H9 (cell line): ENCODE measurements around the gene PHLDB1. TPM values are rescaled to one million over a fixed set of nuclear protein-coding genes. Genes with fewer than 3 reads are reported as not detected.

Source experiments
- DNase-seq: peaks from one replicate; pipeline ENCODE4 v3.0.0-alpha.2; 2017
- H2AFZ ChIP-seq: one replicate; pipeline ENCODE4 v1.6.1; 2013; ENCODE audit warnings: mild to moderate bottlenecking, low read length, control low read depth, moderate library complexity
- H2AK5ac ChIP-seq: 2 replicates; pipeline ENCODE4 v1.6.1; 2013; ENCODE audit warnings: low read length, control low read depth, mixed read lengths; ENCODE audit not compliant: insufficient read length
- H2BK120ac ChIP-seq: one replicate; pipeline ENCODE4 v1.6.1; 2013; ENCODE audit warnings: low read depth, mild to moderate bottlenecking, low read length, control low read depth, inconsistent platforms; ENCODE audit not compliant: poor library complexity, severe bottlenecking
- H2BK12ac ChIP-seq: 2 replicates; pipeline ENCODE4 v1.6.1; 2013; ENCODE audit warnings: low read length, control low read depth, mixed read lengths, low read depth; ENCODE audit not compliant: insufficient read length
- H2BK15ac ChIP-seq: 2 replicates; pipeline ENCODE4 v1.6.1; 2013; ENCODE audit warnings: low read depth, low read length, control low read depth
- H2BK20ac ChIP-seq: one replicate; pipeline ENCODE4 v1.6.1; 2013; ENCODE audit warnings: low read depth, mild to moderate bottlenecking, low read length, control low read depth, inconsistent platforms; ENCODE audit not compliant: poor library complexity, severe bottlenecking
- H2BK5ac ChIP-seq: 2 replicates; pipeline ENCODE4 v1.6.1; 2013; ENCODE audit warnings: low read length, control low read depth, mixed read lengths; ENCODE audit not compliant: insufficient read length
- H3K14ac ChIP-seq: 2 replicates; pipeline ENCODE4 v1.6.1; 2013; ENCODE audit warnings: low read length, control low read depth; ENCODE audit not compliant: insufficient read depth
- H3K18ac ChIP-seq: 2 replicates; pipeline ENCODE4 v1.6.1; 2013; ENCODE audit warnings: low read depth, mild to moderate bottlenecking, mixed read lengths, low read length, control low read depth; ENCODE audit not compliant: insufficient read length
- H3K23ac ChIP-seq: 2 replicates; pipeline ENCODE4 v1.6.1; 2013; ENCODE audit warnings: low read length, control low read depth, mixed read lengths, low read depth; ENCODE audit not compliant: insufficient read length
- H3K23me2 ChIP-seq: 2 replicates; pipeline ENCODE4 v1.6.1; 2013; ENCODE audit warnings: low read depth, mild to moderate bottlenecking, mixed read lengths, low read length, control low read depth; ENCODE audit not compliant: insufficient read length, poor library complexity, severe bottlenecking
- H3K27ac ChIP-seq: 2 replicates; pipeline ENCODE4 v1.5.1; 2013; ENCODE audit warnings: low read length, control low read depth, mixed read lengths, low read depth; ENCODE audit not compliant: insufficient read length
- H3K27me3 ChIP-seq: 2 replicates; pipeline ENCODE4 v1.6.1; 2013; ENCODE audit warnings: low read length, control low read depth, inconsistent platforms; ENCODE audit not compliant: insufficient read depth
- H3K4ac ChIP-seq: 2 replicates; pipeline ENCODE4 v1.6.1; 2013; ENCODE audit warnings: low read depth, mild to moderate bottlenecking, control low read depth, inconsistent platforms, low read length, moderate library complexity
- H3K4me1 ChIP-seq: 2 replicates; pipeline ENCODE4 v1.6.1; 2013; ENCODE audit warnings: low read length, control low read depth, inconsistent platforms; ENCODE audit not compliant: insufficient read depth
- H3K4me2 ChIP-seq: 2 replicates; pipeline ENCODE4 v1.6.1; 2013; ENCODE audit warnings: low read length, control low read depth, mixed read lengths; ENCODE audit not compliant: insufficient read length, insufficient read depth
- H3K56ac ChIP-seq: 2 replicates; pipeline ENCODE4 v1.6.1; 2013; ENCODE audit warnings: low read depth, mild to moderate bottlenecking, mixed read lengths, low read length, control low read depth; ENCODE audit not compliant: insufficient read length
- H3K79me1 ChIP-seq: 2 replicates; pipeline ENCODE4 v1.6.1; 2013; ENCODE audit warnings: low read depth, mild to moderate bottlenecking, moderate library complexity, low read length, control low read depth, inconsistent platforms; ENCODE audit not compliant: insufficient read depth, poor library complexity, severe bottlenecking
- H3K79me2 ChIP-seq: 2 replicates; pipeline ENCODE4 v1.6.1; 2013; ENCODE audit warnings: low read length, control low read depth, inconsistent platforms; ENCODE audit not compliant: insufficient read depth
- H3K9ac ChIP-seq: 2 replicates; pipeline ENCODE4 v1.6.1; 2013; ENCODE audit warnings: low read length, control low read depth, mixed read lengths; ENCODE audit not compliant: insufficient read length; ENCODE audit errors: extremely low read depth
- H3K9me3 ChIP-seq: one replicate; pipeline ENCODE4 v1.6.1; 2013; ENCODE audit warnings: low read depth, low read length, inconsistent platforms; ENCODE audit not compliant: control insufficient read depth
- H3T11ph ChIP-seq: one replicate; pipeline ENCODE4 v1.6.1; 2013; ENCODE audit warnings: mild to moderate bottlenecking, low read length, control low read depth, inconsistent platforms
- H4K20me1 ChIP-seq: one replicate; pipeline ENCODE4 v1.6.1; 2013; ENCODE audit not compliant: control insufficient read depth, insufficient read length, insufficient read depth
- H4K5ac ChIP-seq: 2 replicates; pipeline ENCODE4 v1.6.1; 2013; ENCODE audit warnings: low read depth, mild to moderate bottlenecking, mixed read lengths, low read length, control low read depth; ENCODE audit not compliant: insufficient read length
- H4K8ac ChIP-seq: replicated peaks from 2 replicates; pipeline ENCODE4 v1.6.1; 2013; ENCODE audit warnings: low read length, control low read depth, mixed read lengths, low read depth; ENCODE audit not compliant: insufficient read length
- H4K91ac ChIP-seq: 2 replicates; pipeline ENCODE4 v1.6.1; 2013; ENCODE audit warnings: low read depth, mild to moderate bottlenecking, moderate library complexity, mixed read lengths, low read length, control low read depth; ENCODE audit not compliant: insufficient read length
- H3K27ac Mint-ChIP-seq, 3 experiments: 2 replicates in 2 of 3; 3 replicates in 1 of 3; pipeline ENCODE4 v1.8.0; 2020 to 2021; ENCODE audit warnings: mixed read lengths in 3 of 3, mild to moderate bottlenecking in 1 of 3, moderate library complexity in 1 of 3
- H3K27me3 Mint-ChIP-seq: 2 replicates; pipeline ENCODE4 v1.8.0; 2021; ENCODE audit warnings: low read depth, mild to moderate bottlenecking, moderate library complexity, mixed read lengths
- H3K36me3 Mint-ChIP-seq, 3 experiments: 2 replicates in 2 of 3; 3 replicates in 1 of 3; pipeline ENCODE4 v1.8.0; 2020 to 2021; ENCODE audit warnings: low read depth in 3 of 3, mixed read lengths in 3 of 3; ENCODE audit not compliant: insufficient read depth in 1 of 3
- H3K4me1 Mint-ChIP-seq, 2 experiments: 2 replicates each; pipeline ENCODE4 v1.8.0; 2020; ENCODE audit warnings: mixed read lengths in 2 of 2
- H3K4me3 Mint-ChIP-seq, 2 experiments: 2 replicates in 1 of 2; 3 replicates in 1 of 2; pipeline ENCODE4 v1.8.0; 2020 to 2021; ENCODE audit warnings: mild to moderate bottlenecking in 2 of 2, mixed read lengths in 2 of 2, moderate library complexity in 1 of 2
- H3K9me3 Mint-ChIP-seq, 2 experiments: 2 replicates in 1 of 2; 3 replicates in 1 of 2; pipeline ENCODE4 v1.8.0; 2020; ENCODE audit warnings: mild to moderate bottlenecking in 2 of 2, mixed read lengths in 2 of 2, moderate library complexity in 1 of 2
- WGBS: extraction: QIAGEN DNeasy Blood & Tissue Kit; methylation state at CpG from one replicate; pipeline ENCODE4 v1.1.7; 2013; ENCODE audit warnings: missing lambda C conversion rate, low lambda C conversion rate, mixed read lengths; ENCODE audit not compliant: insufficient read length; ENCODE audit errors: extremely low coverage; 5-methylcytosine and 5-hydroxymethylcytosine counted together
- total RNA-seq: library from RNA; stranded (reverse); gene quantifications from 2 replicates; pipeline ENCODE4 v1.2.1, GENCODE V29; 2021
- TF ChIP-seq, protein P1 (sequence below): fragments of 200-600 bp; sonication (generic); conservative IDR thresholded peaks from 3 replicates; pipeline ENCODE4 v1.8.0; 2021; ENCODE audit warnings: antibody characterized with exemption, mild to moderate bottlenecking

PHLDB1 gene
- total RNA-seq, 1 experiment from 2014 or later, result 56.0 TPM

DNA sequence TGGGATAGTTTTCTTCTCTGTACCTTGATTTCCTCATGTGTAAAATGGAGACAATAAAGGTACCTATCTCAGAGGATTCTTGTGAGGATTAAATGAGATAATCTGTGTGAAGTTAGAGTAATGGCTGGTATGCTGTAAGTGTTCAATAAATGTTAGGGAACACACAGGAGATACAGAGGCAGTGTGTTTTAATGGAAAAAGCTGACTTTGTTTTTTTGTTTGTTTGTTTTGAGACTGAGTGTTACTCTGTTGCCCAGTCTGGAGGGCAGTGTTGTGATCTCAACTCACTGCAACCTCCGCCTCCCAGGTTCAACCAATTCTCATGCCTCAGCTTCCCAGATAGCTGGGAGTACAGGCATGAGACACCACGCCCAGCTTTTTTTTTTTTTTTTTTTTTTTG, 37.7 kb upstream of the PHLDB1 start:
- Histone ChIP-seq H3K27me3 (no peaks in the 10 kb centered on the region), H3K79me1 (peaks cover 5% of the 10 kb centered on the region), H3K23me2 (peaks cover 7% of the 10 kb centered on the region), H2BK12ac (no peak overlapping the region), H4K91ac (no peak overlapping the region), H3K18ac (no peak overlapping the region), H3K4me2 (no peak overlapping the region), H3K14ac (no peak overlapping the region), H3K9me3 (no peaks in the 10 kb centered on the region), H2BK20ac (no peak overlapping the region), H3K4ac (no peak overlapping the region), H2BK120ac (no peak overlapping the region), H2AK5ac (no peak overlapping the region), H2BK15ac (no peak overlapping the region), H3T11ph (no peak overlapping the region), H3K4me1 (no peaks in the 10 kb centered on the region), H4K20me1 (no peaks in the 10 kb centered on the region), H2BK5ac (no peak overlapping the region), H4K8ac (no peak overlapping the region), H3K56ac (no peak overlapping the region), H2AFZ (no peak overlapping the region), H3K79me2 (peaks cover 16% of the 10 kb centered on the region; the same call in 1 of the 2 replicates), H4K5ac (no peak overlapping the region), H3K27ac (no peak overlapping the region), H3K9ac (no peak overlapping the region), H3K23ac (no peak overlapping the region)
- H3K4me3 Mint-ChIP-seq, result no peak overlapping the region
- H3K4me1 Mint-ChIP-seq, result peaks cover 18% of the 10 kb centered on the region in 2 experiments
- H3K27me3 Mint-ChIP-seq, result peaks cover 2% of the 10 kb centered on the region
- H3K27ac Mint-ChIP-seq, result no peak overlapping the region
- no peak for DNase-seq
- TF ChIP-seq, protein P1, sequence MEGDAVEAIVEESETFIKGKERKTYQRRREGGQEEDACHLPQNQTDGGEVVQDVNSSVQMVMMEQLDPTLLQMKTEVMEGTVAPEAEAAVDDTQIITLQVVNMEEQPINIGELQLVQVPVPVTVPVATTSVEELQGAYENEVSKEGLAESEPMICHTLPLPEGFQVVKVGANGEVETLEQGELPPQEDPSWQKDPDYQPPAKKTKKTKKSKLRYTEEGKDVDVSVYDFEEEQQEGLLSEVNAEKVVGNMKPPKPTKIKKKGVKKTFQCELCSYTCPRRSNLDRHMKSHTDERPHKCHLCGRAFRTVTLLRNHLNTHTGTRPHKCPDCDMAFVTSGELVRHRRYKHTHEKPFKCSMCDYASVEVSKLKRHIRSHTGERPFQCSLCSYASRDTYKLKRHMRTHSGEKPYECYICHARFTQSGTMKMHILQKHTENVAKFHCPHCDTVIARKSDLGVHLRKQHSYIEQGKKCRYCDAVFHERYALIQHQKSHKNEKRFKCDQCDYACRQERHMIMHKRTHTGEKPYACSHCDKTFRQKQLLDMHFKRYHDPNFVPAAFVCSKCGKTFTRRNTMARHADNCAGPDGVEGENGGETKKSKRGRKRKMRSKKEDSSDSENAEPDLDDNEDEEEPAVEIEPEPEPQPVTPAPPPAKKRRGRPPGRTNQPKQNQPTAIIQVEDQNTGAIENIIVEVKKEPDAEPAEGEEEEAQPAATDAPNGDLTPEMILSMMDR, result no peak
- no peaks in the 10 kb centered on the region; a peak in 2 of 5 replicates for H3K9me3 Mint-ChIP-seq
- WGBS, result no CpG with 5 or more reads among the region's 2 CpGs
- peaks cover 0 to 3% (median 0%) of the 10 kb centered on the region in 3 experiments; a peak in 1 of 7 replicates for H3K36me3 Mint-ChIP-seq
